Heart right ventricle (tissue), 16 donors: Measurements from ENCODE around the gene STIP1. TPM values are rescaled to one million over a fixed set of nuclear protein-coding genes. Genes with fewer than 3 reads are reported as not detected.
A peak's percentile ranks its signal among the peaks of the same experiment; 100 is the strongest.

ENCODE experiments used
- ATAC-seq, 8 donors: fragments of 200-7000 bp; cut with Tn5 transposase; one replicate each; pipeline ENCODE4 v1.9.1; 2020; ENCODE audit warnings: mild to moderate bottlenecking in 8 of 8, moderate library complexity in 8 of 8, moderate number of reproducible peaks in 1 of 8
- DNase-seq, 2 donors: peaks; one replicate each; pipeline ENCODE4 v3.0.0-alpha.2; 2020
- H3K27ac ChIP-seq, 10 donors: fragments of 200-600 bp; sonication (generic) in 2 of 10; one replicate each; pipeline versions ENCODE4 v1.5.0 to v1.8.0; 2020 to 2022; ENCODE audit warnings: mild to moderate bottlenecking in 3 of 10
- H3K27me3 ChIP-seq, 7 donors: fragments of 200-600 bp; one replicate each; pipeline ENCODE4 v1.8.0; 2021 to 2022; ENCODE audit warnings: mild to moderate bottlenecking in 2 of 7
- H3K36me3 ChIP-seq, 9 donors: fragments of 200-600 bp; sonication (generic) in 1 of 9; one replicate each; pipeline versions ENCODE4 v1.5.0 to v1.8.0; 2020 to 2022; ENCODE audit warnings: mild to moderate bottlenecking in 2 of 9
- H3K4me1 ChIP-seq, 9 donors: fragments of 200-600 bp; sonication (generic) in 1 of 9; one replicate each; pipeline versions ENCODE4 v1.5.0 to v1.8.0; 2020 to 2022; ENCODE audit warnings: mild to moderate bottlenecking in 4 of 9
- H3K4me3 ChIP-seq, 10 donors: fragments of 200-600 bp; sonication (generic) in 2 of 10; one replicate each; pipeline versions ENCODE4 v1.5.0 to v1.8.0; 2020 to 2022; ENCODE audit warnings: mild to moderate bottlenecking in 7 of 10, moderate library complexity in 2 of 10
- H3K9me3 ChIP-seq, 11 donors: fragments of 200-600 bp in 10 of 11; sonication (generic) in 2 of 11; one replicate each; pipeline versions ENCODE4 v1.5.0 to v1.8.0; 2013 to 2022; ENCODE audit warnings: mild to moderate bottlenecking in 2 of 11, control low read depth in 1 of 11, moderate library complexity in 1 of 11
- WGBS, 2 donors: extraction: QIAGEN DNeasy Blood & Tissue Kit; methylation state at CpG; one replicate each; pipeline ENCODE4 v1.1.7; 2013; ENCODE audit warnings: inconsistent platforms in 1 of 2; 5-methylcytosine and 5-hydroxymethylcytosine counted together
- intact Hi-C, 10 donors: fragments of 100-400 bp; cut with DNase I; formaldehyde crosslinking; loops; one replicate each; pipeline versions ENCODE4 v1.11.1 to v1.14.2; 2022
- polyA plus RNA-seq, 2 donors: library from polyadenylated mRNA; stranded (reverse); fragments of 200-250 nt; gene quantifications; one replicate each; pipeline ENCODE4 v1.2.3, GENCODE V29; 2013
- total RNA-seq, 10 donors: library from RNA; stranded (reverse); fragmentation: NEBNext Ultra II Directional in 3 of 10; extraction: Animal tissue kit (Norgen Biotek cat#: 25700) in 3 of 10; gene quantifications; one replicate each; pipeline versions ENCODE4 v1.2.1 to v1.2.4, GENCODE V29; 2021 to 2023
- TF ChIP-seq, protein P1 (sequence below), 9 donors: fragments of 200-600 bp; sonication (generic) in 2 of 9; IDR thresholded peaks; one replicate each; pipeline versions ENCODE4 v1.5.0 to v1.8.0; 2021 to 2022; ENCODE audit warnings: antibody characterized with exemption in 9 of 9, mild to moderate bottlenecking in 5 of 9, moderate library complexity in 1 of 9
- donor health status: Arrhythmogenic right ventricular cardiomyopathy.
- donor health status: ischemic (EF 13 %, LVEDD 7.1; RV severe dilation, severe dysfunction).
- donor health status: healthy with polysubstance abuse.
- donor health status: DM: no; HTN: yes; CAD: no.
- donor health status: DM: no; HTN: no; CAD: no.
- donor health status: ischemic (EF 25% LVEDD 6.9; RV normal size, moderate dysfunction).
- donor health status: ischemic (EF 25% LVEDD 5.7; RV mildly dilated, moderate dysfunction).
- donor health status: healthy.
- donor health status: DM: yes; HTN: yes; CAD: no.
- donor health status: Ischemic cardiomyopathy.
- donor health status: ischemic (EF 35%, LVEDD 5.7; RV mildly dilated, moderate dysfunction).
- donor health status: nonischemic (EF 11% LVEDD 7.7; RV severe dilation, severe dysfunction).
- donor health status: DM: yes; HTN: yes; CAD: no.
- donor health status: PGD.
- donor health status: ischemic (EF 29% LVEDD 5.4; RV normal size, mild dysfunction).
- donor health status: nonischemic (EF 23%, LVEDD 6.1; RV moderate dilation, normal function).

Gene STIP1
- total and polyA plus RNA-seq, 12 donors = 55.3 to 144 (median 87.9) TPM

GRCh38 chr11:64163951-64164350, 22.0 kb upstream of the STIP1 start:
- no peaks in the 10 kb centered on the region for H3K27me3 ChIP-seq
- H3K4me3 ChIP-seq = peak overlapping the region in 5 of 10 donors; percentile 3 to 82 (median 76)
- peak overlapping the region in 7 of 10 donors; percentile 83 to 91 (median 87) for H3K27ac ChIP-seq
- ATAC-seq = no peak
- TF ChIP-seq, protein P1, sequence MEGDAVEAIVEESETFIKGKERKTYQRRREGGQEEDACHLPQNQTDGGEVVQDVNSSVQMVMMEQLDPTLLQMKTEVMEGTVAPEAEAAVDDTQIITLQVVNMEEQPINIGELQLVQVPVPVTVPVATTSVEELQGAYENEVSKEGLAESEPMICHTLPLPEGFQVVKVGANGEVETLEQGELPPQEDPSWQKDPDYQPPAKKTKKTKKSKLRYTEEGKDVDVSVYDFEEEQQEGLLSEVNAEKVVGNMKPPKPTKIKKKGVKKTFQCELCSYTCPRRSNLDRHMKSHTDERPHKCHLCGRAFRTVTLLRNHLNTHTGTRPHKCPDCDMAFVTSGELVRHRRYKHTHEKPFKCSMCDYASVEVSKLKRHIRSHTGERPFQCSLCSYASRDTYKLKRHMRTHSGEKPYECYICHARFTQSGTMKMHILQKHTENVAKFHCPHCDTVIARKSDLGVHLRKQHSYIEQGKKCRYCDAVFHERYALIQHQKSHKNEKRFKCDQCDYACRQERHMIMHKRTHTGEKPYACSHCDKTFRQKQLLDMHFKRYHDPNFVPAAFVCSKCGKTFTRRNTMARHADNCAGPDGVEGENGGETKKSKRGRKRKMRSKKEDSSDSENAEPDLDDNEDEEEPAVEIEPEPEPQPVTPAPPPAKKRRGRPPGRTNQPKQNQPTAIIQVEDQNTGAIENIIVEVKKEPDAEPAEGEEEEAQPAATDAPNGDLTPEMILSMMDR (IDR thresholded peaks at IDR 0.05) = no peak
- DNase-seq = no peak
- no peaks in the 10 kb centered on the region for H3K9me3 ChIP-seq
- WGBS, 2 donors = 90 to 93% methylated on average over 5 of the region's 5 CpGs
- peaks cover 3 to 24% (median 22%) of the 10 kb centered on the region in 9 donors for H3K4me1 ChIP-seq
- H3K36me3 ChIP-seq = no peaks in the 10 kb centered on the region
- intact Hi-C loops = loop anchor here in 1 of 10 donors (1.0 kb wide), 1 partner anchor 16 kb away; no protein-coding TSS in a partner anchor

GRCh38 chr11:64164392-64165312, 21.3 kb upstream of the STIP1 start:
- 32 to 40% methylated on average over 20 of the region's 20 CpGs for WGBS, 2 donors
- peak in 1 of 2 donors; percentile 65 for DNase-seq
- H3K4me1 ChIP-seq = peaks cover 3 to 24% (median 22%) of the 10 kb centered on the region in 9 donors
- TF ChIP-seq, protein P1 (IDR thresholded peaks at IDR 0.05) = no peak
- peak overlapping the region in 9 of 10 donors; percentile 69 to 97 (median 82) for H3K4me3 ChIP-seq
- peak overlapping the region; percentile 66 to 91 (median 85) for H3K27ac ChIP-seq
- intact Hi-C loops = loop anchor here in 1 of 10 donors (1.0 kb wide), 1 partner anchor 16 kb away; no protein-coding TSS in a partner anchor
- ATAC-seq = peak; percentile 17 to 71 (median 62)
- no peaks in the 10 kb centered on the region for H3K9me3 ChIP-seq
- H3K36me3 ChIP-seq = no peaks in the 10 kb centered on the region
- no peaks in the 10 kb centered on the region for H3K27me3 ChIP-seq

- H3K4me1 ChIP-seq = peaks cover 3 to 24% (median 22%) of the 10 kb centered on the region in 9 donors
- H3K27me3 ChIP-seq = no peaks in the 10 kb centered on the region
- TF ChIP-seq, protein P1 (IDR thresholded peaks at IDR 0.05) = peak in 2 of 9 donors; percentile 23 to 27
- peak overlapping the region; percentile 66 to 91 (median 85) for H3K27ac ChIP-seq
- ATAC-seq = peak; percentile 15 to 35 (median 24)
- intact Hi-C loops = no loop called here
- H3K36me3 ChIP-seq = no peaks in the 10 kb centered on the region
- H3K9me3 ChIP-seq = no peaks in the 10 kb centered on the region
- peak overlapping the region; percentile 69 to 97 (median 82) for H3K4me3 ChIP-seq
- peak in 1 of 2 donors; percentile 35 for DNase-seq
- 1% methylated on average over 31 to 32 of the region's 32 CpGs for WGBS, 2 donors
Observed at GRCh38 chr11:64165481-64165841, 20.5 kb upstream of the STIP1 start.

DNA sequence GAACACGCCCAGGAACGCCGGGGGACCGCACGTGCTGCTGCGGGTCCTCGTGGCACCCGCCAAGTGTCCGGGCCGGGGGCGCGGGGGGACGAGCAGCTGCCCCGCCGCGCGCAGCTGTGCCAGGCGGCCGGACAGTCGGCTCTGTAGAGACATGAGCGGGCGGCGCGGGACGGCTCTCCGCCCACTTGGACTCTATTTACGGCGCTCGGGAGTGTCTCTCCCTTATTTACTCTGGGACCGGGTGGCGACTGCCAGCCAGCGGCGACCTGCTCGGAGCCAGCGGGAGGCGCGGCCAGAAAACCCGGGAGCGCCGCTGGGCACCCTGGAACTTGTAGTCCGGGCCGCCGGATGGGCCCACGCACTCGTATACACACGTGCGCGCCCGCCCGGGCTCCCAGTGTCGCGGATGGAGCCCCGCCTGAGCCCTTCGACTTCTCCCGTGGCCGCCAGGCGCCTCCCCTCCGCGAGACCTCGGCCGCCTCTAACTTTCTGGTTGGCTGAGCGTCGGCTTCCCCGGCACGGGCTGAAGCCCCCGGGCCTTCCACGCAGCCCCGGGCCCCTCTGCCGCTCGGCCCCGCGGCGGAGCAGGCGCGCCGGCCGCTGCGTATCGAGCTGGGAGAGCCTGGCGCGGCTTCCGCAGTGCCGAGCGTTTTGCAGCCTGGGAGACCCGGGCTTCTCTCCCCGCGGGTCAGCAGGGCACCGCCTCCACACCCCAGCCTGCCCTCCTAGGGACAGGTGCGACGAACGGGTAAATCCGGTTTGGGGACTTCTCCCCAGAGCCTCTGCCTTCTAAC, 19.9 kb upstream of the STIP1 start, which contains the start of gene MACROD1:
Gene MACROD1 (minus strand): TSS at position 272 of the 794 bp plus-strand sequence. CDS start 119 bp downstream, at position 153.
- TF ChIP-seq, protein P1 (IDR thresholded peaks at IDR 0.05) = no peak
- intact Hi-C loops = no loop called here
- Histone ChIP-seq H3K4me1 (peaks cover 3 to 24% (median 22%) of the 10 kb centered on the region in 9 donors), H3K36me3 (no peaks in the 10 kb centered on the region), H3K27ac (peak within 1 kb of the TSS; percentile 66 to 91 (median 85)), H3K9me3 (no peaks in the 10 kb centered on the region), H3K27me3 (no peaks in the 10 kb centered on the region), H3K4me3 (peak within 1 kb of the TSS; percentile 69 to 97 (median 82))
- 1% methylated on average over 84 to 92 of the region's 92 CpGs for whole genome bisulfite sequencing, 2 donors
- peak; percentile 83 to 93 (median 87) for ATAC-seq
- DNase-seq = peak; percentile 81 to 88
